Breast epithelium (tissue), 3 donors: Measurements from ENCODE around the gene MINDY4.

ENCODE experiments used
- POLR2A ChIP-seq: fragments of 450-650 bp; IDR thresholded peaks from one replicate; pipeline ENCODE4 v1.6.1; 2016; ENCODE audit warnings: antibody characterized with exemption, mild to moderate bottlenecking, moderate library complexity
- POLR2AphosphoS5 ChIP-seq, 3 donors: sonication (generic); formaldehyde crosslinking; IDR thresholded peaks; one replicate each; pipeline ENCODE4 v1.6.1; 2017; ENCODE audit warnings: antibody characterized with exemption in 3 of 3
- TF ChIP-seq, protein P1 (sequence below), 3 donors: fragments of 450-650 bp; IDR thresholded peaks; one replicate each; pipeline ENCODE4 v1.5.1; 2016 to 2017; ENCODE audit warnings: antibody characterized with exemption in 3 of 3, mild to moderate bottlenecking in 3 of 3, moderate library complexity in 3 of 3

DNA sequence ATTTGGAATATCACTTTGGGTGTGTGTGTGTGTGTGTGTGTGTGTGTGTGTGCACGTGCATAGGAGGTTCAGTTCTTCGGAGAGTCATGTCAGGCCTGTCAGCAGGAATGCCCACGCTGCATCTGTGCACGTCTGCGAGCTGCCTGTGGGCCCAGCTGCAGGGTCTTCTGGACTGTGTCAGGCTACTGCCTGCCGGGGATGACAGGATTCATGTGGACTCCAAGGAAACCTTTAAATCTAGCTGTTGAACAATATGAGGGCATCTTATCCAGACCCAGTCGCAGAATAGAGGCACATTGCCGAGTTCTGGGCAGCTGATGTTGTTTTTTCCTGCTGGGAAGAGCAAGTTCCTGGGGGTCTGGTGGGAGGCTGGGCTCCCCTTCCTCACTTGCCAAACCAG, 159.4 kb downstream of the MINDY4 start:
- TF ChIP-seq, protein P1, sequence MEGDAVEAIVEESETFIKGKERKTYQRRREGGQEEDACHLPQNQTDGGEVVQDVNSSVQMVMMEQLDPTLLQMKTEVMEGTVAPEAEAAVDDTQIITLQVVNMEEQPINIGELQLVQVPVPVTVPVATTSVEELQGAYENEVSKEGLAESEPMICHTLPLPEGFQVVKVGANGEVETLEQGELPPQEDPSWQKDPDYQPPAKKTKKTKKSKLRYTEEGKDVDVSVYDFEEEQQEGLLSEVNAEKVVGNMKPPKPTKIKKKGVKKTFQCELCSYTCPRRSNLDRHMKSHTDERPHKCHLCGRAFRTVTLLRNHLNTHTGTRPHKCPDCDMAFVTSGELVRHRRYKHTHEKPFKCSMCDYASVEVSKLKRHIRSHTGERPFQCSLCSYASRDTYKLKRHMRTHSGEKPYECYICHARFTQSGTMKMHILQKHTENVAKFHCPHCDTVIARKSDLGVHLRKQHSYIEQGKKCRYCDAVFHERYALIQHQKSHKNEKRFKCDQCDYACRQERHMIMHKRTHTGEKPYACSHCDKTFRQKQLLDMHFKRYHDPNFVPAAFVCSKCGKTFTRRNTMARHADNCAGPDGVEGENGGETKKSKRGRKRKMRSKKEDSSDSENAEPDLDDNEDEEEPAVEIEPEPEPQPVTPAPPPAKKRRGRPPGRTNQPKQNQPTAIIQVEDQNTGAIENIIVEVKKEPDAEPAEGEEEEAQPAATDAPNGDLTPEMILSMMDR (IDR thresholded peaks at IDR 0.05) = no peak
- TF ChIP-seq POLR2AphosphoS5 (IDR thresholded peaks at IDR 0.05) (no peak), POLR2A (no peak)
